Endometrial microvascular endothelial cells (primary cell): Measurements from ENCODE around the gene PRSS53. TPM values are rescaled to one million over a fixed set of nuclear protein-coding genes. Genes with fewer than 3 reads are reported as not detected.

Experiments used
- in situ Hi-C: cut with HindIII; loops from 2 replicates; pipeline ENCODE4 v1.10.0; 2017; ENCODE audit warnings: low sequenced_read_pairs, low pct_unique_long_range_greater_than_20kb; ENCODE audit errors: inconsistent ontology term
- total RNA-seq: library from RNA; depleted of rRNA; stranded (reverse); fragments of >200 nt; gene quantifications from one replicate; pipeline ENCODE4 v1.2.3, GENCODE V29; 2015; ENCODE audit errors: inconsistent ontology term

The PRSS53 gene
- total RNA-seq, 1 donor from 2014 or later, result 0.19 TPM

GRCh38 chr16:31120129-31120528, 31.4 kb upstream of the PRSS53 start:
- in situ Hi-C loops, result no loop called here

DNA sequence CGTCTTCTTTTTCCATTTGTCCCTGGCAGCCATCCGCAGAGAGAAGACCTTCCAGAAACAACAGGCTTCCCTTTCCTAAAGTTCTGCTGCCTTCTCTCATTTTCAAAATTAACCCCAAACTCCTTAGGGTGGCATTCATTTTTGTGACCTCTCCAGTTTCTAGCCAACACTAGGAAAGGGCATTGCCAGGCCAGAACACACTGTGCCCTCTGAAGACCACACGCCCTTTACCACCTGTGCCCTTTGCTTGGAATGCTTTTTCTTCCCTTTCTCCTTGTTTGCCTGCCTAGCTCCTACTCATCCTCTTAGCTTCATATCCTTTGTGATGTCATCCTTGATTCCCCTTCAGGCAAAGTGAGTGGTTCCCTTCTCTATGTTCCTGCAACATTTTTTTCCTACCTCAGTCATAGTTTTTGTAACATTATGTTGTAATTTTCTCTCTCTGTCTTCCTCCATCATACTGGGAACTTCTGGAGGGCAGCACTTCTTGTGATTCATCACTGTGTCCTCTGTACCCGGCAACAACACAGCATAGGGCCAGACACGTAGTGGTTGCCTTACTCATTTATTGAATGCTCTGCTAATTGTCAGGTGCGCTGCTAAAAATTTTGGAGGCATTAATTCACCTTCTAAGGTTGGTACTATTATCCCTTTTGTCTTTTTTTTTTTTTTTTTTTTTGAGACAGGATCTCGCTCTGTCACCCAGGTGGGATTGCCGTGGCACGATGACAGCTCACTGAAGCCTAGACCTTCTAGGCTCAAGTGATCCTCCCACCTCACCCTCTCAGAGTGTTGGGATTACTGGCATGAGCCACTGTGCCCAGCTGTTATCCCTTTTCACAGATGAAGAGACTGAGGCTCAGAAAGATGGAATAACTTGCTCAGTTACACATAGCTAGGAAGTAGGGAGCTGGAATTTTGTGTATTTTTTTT, 29.7 kb upstream of the PRSS53 start:
- in situ Hi-C loops, result no loop called here

DNA sequence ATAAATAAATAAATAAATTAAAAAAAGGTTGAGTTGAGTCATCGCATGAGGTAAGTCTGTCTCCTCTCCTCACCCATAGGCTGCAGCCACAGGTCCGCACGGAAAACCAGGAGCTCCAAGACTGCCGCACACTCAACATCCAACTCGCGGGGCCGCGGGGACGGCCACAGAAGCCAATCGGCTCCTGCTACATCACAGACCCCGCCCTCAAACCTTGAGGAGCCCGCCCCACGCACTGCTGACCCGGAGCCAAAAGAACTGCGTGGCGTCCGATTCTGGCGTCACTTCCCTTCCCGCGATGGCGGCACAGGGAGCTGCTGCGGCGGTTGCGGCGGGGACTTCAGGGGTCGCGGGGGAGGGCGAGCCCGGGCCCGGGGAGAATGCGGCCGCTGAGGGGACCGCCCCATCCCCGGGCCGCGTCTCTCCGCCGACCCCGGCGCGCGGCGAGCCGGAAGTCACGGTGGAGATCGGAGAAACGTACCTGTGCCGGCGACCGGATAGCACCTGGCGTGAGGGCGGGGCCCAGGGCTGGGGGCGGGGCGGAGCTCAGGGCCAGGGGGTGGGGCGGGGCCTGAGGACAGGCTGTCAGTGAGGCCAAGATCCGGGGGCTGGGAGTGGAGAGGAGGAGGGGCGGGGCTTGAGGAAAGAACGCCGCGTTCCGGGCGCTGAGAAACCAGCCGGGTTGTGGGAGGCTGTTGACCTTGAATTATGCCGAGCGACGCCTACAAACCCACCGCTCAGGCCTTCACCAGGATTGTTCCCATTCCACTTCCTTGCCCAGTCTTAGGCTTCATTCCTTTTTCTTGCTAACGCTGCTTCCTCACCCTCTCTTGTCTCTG, 28.9 kb upstream of the PRSS53 start, which contains the start of gene KAT8:
TSS of gene KAT8 (plus strand) at position 281 of the 839 bp plus-strand sequence. CDS start at position 299, 18 bp downstream.
- in situ Hi-C loops, result no loop called here

DNA sequence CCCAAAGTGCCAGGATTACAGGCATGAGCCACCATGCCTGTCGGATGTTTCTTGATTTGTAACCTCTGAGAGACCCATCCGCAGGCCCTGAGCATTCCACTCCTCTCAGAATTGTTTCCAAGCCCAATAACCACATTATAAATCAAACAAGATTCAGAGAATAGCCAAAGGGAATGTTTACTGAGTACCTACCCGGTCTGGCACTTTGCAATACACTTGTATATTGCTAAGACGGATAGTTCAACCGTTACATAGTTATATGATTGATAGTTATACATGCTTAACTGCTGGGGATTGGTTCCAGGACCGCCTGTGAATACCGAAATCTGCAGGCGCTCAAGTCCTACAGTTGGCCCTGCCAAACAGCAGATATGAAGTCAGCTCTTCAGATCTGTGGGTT, 25.7 kb upstream of the PRSS53 start:
- in situ Hi-C loops, result no loop called here

- in situ Hi-C loops, result no loop called here
Observed at GRCh38 chr16:31113121-31114120, 24.7 kb upstream of the PRSS53 start.

DNA sequence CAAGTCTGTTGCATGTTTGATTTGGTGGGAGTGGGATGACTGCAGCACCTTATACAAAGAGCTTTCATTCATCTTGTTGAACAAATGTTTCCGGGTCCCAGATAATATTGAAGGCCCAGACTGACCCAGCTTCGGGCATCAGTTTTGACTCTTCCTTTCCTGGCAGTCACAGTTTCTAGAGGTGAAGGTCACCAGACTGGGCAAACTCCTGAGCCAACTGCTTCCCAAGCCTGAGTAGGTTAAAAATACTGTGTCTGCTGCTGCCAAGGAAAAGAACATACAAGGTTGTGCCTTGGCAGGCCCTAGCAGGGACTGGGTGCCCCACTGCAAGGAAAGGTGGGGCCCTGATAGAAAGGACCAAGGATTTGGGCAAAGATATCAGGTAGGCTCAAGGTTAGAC, 24.0 kb upstream of the PRSS53 start:
- in situ Hi-C loops, result no loop called here

DNA sequence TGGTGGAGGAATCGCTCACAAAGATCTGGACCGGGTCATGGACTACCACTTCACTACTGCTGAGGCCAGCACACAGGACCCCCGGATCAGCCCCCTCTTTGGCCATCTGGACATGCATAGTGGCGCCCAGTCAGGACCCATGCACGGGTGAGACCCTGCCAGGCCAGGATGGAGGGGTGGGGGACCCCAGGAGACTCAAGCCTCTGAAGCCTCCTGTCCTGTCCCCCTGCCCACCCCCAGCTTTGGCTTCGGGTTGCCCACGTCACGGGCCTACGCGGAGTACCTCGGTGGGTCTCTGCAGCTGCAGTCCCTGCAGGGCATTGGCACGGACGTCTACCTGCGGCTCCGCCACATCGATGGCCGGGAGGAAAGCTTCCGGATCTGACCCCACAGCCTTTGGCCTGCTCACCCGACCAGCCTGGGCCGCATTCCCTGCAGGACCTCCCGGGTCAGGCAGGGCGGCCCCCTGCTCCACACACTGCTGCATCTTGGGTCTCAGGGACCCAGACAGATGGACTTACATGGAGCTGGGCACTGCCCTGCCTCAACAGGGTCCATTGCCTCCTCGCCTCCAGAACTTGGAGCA, 23.2 kb upstream of the PRSS53 start:
- in situ Hi-C loops, result no loop called here

DNA sequence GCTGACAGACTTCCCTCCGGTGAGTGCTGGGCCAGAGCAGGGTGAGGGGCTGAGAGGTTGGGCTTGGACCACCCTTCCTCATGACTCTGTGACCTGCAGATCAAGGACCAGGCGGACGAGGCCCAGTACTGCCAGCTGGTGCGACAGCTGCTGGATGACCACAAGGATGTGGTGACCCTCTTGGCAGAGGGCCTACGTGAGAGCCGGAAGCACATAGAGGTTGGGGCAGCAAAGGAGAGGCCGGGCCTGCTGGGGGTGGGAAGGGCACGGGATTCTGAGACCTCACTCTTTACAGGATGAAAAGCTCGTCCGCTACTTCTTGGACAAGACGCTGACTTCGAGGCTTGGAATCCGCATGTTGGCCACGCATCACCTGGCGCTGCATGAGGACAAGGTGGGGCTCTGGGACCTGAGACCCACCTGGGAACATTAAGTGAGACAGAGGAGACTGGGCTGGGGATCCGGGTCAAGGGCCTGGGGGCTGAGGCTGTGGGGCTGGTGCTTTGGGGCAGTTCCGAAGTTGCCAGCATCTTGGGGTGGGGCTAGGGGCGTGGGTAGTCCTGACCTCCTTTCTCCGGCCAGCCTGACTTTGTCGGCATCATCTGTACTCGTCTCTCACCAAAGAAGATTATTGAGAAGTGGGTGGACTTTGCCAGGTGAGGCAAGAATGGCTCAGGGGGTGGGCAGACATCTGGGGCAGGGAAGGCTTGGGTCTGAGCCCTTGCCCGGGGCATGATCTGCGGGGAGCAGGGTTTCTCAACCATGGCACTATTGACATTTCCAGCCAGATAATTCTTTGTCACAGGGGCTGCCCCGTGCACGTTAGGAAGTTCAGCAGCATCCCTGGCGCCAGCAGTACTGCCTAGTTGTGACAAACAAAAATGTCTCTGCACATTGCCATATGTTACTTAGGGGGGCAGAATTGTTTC, 21.6 kb upstream of the PRSS53 start:
- in situ Hi-C loops, result no loop called here

GRCh38 chr16:31109622-31110021, 20.9 kb upstream of the PRSS53 start:
- in situ Hi-C loops, result no loop called here

DNA sequence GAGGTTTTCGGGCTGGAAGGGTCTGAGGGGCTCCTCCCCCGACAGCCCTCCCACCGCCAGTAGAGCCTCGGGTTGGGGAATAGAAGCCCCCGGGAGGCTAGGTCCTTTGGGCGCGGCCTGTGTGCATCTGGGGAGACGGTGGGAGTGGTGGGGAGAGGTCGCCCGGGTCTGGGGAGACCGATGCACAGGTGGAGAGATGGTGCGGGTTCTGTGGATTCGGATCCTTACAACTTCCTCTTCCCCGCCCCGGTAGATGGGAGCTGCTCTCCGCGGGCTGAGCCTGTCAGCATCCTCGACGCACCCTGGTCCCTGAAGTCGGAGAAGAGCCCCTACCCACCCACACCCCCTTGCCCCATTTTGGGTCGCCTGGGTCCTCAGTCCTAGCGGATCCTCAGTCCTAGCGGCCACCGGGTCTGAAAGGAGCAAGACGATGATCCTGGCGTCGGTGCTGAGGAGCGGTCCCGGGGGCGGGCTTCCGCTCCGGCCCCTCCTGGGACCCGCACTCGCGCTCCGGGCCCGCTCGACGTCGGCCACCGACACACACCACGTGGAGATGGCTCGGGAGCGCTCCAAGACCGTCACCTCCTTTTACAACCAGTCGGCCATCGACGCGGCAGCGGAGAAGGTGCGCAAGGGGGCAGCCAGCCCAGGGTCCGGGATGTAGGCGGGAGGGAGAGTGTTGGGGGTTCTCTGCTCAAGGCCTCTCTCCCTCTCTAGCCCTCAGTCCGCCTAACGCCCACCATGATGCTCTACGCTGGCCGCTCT, 20.2 kb upstream of the PRSS53 start:
- in situ Hi-C loops, result no loop called here

DNA sequence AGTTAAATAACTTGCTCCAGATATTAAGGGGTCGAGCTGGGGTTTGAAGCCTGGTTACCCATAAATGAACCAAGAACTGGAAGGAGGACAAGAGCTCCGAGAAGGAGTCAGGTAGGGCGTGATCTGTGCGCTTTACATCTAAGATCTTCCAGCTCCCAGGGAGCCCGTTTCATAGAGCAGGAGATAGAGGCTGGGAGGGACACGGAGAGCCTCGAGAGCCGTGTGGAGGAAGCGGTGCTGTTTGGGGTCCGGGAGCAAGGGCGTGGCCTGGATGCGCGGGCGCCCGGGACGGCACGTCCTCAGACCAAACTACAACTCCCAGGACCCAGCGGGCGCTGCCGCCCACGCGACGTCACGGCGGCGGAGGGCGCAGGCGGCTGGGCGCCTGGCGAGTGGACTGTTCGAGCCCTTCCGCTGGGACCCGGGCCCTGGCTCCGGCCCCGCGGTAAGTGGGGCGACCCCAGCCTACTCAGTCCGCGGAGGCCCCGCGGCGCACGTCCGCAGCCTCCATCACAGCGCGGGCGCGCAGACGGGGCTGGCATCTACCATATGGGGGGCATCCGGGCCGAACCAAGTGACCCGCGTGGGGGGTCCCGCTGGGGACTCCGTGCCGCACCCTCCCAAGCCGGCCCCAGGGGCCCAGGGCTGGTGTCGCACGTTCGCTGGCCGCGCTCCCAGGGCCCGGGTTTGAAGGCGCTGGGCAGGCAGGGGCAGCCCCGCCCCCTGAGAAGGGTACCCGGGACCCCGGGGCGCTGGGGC, 19.5 kb upstream of the PRSS53 start, which contains the start of gene BCKDK:
TSS of gene BCKDK (plus strand) at position 352 of the 759 bp plus-strand sequence. CDS start 838 bp downstream, outside the sequence.
- in situ Hi-C loops, result no loop called here

- in situ Hi-C loops, result no loop called here
Observed at GRCh38 chr16:31107465-31107867, 18.7 kb upstream of the PRSS53 start.

GRCh38 chr16:31106509-31107464, 18.0 kb upstream of the PRSS53 start:
- in situ Hi-C loops, result no loop called here

DNA sequence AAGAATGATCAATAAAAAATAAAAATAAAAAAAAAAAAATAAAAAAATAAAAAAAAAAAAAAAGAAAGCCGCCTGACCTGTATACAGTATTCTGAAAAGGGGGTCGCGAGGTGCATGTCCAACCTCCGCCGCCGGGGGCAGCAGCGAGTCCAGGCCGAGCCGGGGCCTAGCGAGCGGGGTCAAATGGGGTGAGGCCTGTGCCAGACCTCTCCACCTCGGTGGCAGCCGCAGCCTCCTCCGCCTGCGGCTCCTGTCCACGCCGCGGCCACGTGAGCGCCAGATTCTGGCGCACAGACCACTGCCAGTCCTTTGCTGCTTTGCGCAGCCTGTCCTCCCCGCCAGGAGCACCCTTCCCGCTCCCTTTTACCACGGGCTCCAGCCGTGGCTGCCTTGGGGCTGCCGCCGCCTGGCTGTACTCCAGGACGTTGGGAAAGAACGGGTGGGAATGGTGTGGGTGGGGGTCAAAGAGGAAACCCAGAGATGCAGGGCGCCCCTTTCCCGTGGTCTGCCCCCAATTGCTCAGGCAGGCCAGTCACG, 17.0 kb upstream of the PRSS53 start:
- in situ Hi-C loops, result no loop called here
